GM18909 (cell line): ENCODE data around the gene C1orf159.

ENCODE experiments used
- ATAC-seq: cut with Tn5 transposase; IDR thresholded peaks from one replicate; pipeline ENCODE4 v1.9.1; 2021; ENCODE audit warnings: mild to moderate bottlenecking; ENCODE audit not compliant: unreplicated experiment, poor library complexity

The C1orf159 gene

DNA sequence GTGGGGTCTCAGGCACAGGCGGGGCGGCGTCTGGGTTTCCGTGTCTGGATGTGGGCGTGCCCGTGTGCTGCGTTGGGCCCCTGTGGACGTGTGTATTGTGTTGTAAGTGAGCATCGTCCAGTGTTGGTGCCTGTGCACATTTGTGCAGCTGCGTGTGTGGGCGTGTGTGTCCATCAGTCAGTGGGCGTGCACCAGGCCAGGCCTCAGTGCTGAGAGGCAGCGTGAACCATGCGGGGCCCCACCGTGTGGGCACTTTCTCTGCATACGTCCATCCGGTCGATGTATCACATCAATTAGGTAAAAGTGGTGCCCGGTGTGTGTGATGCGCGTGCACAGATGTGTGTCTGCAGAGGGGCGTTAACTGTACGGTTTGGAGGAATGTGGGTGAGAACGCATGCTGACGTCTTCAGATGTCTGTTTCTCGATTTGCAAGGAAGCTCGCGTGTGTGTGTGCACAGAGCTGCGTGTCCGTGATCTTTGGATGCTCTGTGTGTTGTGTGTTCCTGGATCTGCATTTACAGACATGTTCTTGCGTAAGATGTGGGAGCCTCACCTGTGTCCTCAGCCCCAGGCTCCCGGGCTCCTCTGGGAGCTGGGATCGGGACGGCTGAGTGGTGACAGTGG lies 71.3 kb downstream of the C1orf159 start:
- ATAC-seq: no peak

DNA sequence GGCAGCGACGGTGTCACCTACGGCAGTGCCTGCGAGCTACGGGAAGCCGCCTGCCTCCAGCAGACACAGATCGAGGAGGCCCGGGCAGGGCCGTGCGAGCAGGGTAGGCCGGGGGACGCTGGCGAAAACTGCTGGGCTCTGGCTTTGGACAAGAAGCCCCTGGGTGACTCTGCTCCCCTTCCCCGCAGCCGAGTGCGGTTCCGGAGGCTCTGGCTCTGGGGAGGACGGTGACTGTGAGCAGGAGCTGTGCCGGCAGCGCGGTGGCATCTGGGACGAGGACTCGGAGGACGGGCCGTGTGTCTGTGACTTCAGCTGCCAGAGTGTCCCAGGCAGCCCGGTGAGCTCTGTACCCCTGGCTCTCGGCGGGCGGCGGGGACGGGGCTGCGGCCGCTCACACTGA lies 72.0 kb downstream of the C1orf159 start:
- no peak for ATAC-seq

DNA sequence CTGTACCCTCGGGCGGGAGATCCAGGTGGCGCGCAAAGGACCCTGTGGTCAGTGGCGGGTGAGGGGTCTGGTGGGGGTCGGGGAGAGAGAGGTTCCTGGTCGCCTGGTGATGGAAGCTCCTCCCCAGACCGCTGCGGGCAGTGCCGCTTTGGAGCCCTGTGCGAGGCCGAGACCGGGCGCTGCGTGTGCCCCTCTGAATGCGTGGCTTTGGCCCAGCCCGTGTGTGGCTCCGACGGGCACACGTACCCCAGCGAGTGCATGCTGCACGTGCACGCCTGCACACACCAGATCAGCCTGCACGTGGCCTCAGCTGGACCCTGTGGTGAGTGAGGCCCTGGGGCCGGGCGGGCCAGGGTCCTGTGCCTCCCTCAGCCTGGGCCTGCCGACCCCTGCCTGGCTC lies 72.5 kb downstream of the C1orf159 start:
- ATAC-seq: no peak

DNA sequence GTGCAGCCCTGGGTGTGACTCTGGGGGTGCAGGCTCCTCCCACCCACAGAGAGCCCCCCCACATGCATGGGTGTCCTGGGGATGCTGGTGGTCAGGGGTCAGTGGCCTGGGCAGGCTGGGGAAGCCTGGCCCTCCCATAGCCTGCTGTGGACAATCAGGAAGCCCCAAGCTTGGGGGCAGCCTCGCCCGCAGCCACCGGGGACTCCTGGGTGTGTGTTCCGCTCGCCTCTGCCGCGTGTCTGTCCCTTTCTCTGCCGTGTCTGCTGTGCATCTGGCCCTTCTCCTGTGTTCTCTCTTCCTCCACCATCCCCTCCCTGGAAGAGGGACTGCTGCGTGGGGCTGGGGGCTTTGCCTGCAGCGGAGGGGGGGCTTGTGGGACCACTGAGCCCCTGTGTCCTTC lies 73.1 kb downstream of the C1orf159 start:
- no peak for ATAC-seq

DNA sequence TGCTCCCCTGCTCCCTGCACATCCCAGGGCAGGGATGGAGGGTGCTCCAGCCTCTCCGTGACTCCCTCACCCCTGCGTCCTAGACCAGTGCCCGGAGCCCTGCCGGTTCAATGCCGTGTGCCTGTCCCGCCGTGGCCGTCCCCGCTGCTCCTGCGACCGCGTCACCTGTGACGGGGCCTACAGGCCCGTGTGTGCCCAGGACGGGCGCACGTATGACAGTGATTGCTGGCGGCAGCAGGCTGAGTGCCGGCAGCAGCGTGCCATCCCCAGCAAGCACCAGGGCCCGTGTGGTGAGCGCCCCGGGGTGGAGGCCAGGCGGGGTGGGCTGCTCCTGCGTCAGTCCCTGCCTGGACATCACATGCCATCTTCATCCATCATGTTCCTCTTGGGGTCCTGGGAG lies 74.0 kb downstream of the C1orf159 start:
- no peak for ATAC-seq

DNA sequence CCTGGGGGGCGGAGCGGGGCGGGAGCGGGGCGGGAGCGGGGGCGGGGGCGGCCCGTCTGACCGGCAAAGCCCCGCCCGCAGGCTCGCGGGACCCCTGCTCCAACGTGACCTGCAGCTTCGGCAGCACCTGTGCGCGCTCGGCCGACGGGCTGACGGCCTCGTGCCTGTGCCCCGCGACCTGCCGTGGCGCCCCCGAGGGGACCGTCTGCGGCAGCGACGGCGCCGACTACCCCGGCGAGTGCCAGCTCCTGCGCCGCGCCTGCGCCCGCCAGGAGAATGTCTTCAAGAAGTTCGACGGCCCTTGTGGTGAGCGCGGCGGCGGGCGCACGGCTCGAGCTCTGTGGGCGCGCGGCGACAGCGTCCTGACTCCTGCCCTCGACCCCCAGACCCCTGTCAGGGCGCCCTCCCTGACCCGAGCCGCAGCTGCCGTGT lies 74.8 kb downstream of the C1orf159 start:
- no peak for ATAC-seq

DNA sequence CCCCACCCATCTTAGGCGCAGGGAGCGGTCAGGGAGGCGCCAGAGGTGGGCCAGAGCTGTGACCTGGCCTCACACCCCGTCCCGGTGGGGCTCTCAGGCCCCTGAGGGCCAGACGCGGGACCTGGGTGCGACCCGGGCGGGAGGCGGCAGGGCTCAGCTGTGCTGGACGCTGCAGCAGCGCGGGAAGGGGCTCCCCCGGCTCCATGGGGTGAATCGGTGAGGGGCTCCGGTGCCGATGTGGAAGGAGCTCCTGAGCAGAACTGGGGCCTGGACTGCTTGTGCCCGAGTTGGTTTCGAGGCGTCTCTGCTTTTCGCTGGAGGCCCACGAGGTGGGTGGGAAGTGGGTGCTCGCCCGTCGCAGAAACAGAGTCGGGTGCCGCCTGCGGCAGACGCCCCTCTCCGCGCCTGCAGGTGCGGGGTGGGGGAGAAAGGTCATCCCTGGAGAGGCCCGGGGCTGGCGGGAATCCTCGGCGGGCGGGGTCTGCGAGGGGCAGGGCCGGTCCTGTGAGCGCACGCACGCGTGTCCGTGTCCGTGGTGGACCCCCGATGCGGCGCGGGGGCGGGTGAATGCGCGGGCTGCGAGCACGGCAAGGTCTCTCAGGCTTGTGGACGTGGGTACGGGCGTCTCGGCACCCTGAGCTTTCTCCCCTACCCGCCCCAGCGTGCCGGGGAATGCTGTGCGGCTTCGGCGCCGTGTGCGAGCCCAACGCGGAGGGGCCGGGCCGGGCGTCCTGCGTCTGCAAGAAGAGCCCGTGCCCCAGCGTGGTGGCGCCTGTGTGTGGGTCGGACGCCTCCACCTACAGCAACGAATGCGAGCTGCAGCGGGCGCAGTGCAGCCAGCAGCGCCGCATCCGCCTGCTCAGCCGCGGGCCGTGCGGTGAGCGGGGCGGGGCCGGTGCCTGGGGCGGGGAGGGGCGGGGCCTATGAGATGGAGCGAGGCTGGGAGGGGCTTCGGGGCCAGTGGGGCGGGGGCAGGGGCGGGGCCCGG lies 75.6 kb downstream of the C1orf159 start:
- peak; percentile 48 for ATAC-seq

DNA sequence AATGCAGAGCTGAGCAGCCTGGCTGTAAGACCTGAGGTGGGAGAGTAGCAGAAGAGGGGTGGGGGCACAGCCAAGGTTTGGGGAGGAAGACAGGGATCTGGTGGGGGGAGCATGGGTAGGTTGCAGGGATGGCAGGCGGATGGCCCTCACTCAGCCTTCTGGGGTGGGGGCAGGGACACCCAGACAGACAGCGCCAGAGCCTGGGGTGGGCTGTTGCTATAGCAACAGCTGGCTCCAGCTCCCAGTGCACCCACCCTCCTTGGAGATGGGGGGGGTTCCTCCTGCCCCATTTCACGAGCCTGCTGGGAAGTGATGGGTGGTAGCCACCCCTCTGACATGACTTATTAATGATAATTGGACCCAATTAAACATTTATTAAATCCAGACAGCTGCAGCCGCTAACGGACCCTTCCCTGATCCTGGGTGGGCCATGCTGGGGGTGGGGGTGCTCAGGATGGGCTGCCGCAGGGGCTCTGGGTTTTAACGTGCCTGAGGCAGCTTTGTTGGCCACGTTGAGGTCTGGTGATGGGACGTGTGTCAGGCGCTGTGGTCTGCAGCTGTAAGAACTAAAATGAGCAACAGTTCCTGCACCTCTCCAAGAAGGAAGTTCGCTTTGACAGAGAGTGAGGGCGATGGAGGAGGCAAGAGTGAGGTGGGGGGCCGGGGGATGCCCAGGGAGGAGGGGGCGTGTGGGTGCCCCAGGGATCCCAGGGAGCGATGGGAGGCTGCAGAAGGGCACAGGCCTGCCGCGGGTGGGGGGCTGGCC lies 76.6 kb downstream of the C1orf159 start:
- no peak for ATAC-seq

DNA sequence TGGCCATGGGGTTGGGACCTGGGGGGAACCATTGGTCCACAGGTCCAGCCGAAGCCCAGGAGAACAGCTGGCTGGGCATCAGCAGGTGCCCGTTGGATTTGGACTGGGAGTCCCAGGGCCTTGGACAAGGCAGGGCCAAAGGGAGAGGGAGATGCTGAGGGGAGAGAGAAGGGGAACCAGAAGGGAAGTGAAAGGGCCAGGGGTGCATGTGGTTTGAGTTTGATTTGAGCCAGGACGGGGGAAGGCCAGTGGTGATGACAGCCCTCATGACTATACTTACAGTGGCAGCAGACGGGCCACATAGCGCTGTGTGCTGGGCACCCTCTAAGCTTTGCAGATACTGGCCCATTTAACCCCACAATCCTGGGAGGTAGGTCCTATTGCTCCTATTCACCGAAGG lies 77.2 kb downstream of the C1orf159 start:
- ATAC-seq: peak; percentile 40

DNA sequence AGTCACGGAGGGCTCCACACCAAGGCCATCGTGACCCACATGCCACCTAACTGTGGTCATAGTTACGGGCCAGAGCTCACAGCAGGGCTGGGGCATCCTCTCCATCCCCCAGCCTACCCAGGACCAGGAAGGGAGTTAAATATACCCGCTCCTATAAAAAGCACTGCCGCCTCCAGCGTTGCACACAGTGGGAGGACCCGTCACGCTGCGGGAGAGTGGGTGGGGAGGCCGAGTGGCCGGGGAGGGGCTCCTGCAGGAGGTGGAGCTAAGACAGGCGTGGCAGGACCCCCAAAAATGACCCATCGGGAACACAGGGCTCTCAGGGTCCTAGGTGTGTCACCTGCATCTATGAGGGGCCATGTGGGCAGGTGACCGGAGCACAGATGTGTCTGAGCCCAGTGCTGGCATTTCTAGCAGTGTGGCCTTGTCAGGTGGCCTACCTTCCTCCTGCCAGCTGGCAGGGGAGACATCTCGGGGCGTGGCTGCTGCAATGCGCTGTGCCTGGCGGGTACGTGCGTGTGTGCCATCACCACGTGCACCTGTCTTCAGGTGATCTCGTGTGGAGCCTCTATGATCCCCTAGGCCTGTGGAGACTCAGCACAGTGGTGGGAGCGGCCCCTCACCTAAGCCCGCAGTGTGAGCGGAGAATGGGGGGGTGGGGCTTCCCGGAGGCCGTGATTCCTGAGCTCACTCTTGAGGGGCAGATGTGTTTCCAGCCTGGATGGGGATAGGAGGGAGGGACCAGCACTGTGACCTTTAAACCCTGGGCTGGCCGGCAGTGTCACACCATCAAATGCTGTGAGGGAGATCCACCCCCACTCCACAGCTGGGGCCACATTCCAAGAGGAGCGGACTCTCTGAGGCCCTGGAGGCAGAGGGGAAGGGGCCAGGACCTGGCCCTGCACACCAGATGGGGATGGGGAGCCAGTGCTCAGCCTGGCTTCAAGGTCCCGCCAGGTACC lies 78.2 kb downstream of the C1orf159 start:
- ATAC-seq: no peak

DNA sequence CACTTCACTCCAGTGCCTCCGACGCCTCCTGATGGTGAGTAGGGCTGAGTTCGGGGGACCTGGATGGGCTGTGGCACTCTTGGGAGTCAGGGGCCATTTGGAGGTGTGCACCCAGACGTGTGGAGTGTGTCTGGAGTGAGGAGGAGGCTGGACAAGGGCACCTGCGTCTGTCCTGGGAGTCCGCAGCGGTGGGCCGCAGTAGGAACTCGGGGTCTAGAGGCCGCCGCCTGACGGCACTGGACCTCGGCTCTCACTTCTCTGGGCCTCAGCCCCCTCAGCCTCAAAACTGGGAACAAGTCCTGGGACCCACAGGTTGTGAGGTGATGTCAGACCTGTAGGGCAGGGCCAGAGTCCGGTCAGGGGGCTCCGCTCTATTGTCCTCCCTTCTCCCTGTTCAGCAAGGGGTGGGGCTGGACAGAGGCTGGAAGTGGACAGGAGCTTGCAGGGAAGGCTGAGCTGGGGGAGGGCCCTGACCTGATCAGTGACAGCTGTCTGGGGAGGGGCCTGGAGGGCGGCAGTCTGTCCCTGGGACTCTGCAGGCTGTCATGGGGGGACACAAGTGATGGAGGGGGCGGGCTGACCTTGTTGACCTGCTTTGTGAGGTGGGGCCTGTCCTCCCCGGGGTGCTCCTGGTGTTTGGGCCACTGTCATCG lies 80.5 kb downstream of the C1orf159 start:
- no peak for ATAC-seq

DNA sequence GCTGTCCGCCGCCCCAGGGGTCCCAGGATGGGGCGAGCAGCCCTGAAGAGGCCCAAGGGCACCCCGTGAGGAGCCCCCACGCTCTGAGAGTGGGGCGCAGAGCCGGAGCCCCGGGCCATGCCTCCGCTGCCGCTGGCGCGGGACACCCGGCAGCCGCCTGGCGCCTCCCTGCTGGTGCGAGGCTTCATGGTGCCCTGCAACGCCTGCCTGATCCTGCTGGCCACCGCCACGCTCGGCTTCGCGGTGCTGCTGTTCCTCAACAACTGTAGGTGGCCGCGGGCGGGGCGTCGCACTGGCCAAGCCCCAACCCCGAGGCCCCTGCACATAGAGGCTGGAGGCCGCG lies 81.5 kb downstream of the C1orf159 start:
- no peak for ATAC-seq

DNA sequence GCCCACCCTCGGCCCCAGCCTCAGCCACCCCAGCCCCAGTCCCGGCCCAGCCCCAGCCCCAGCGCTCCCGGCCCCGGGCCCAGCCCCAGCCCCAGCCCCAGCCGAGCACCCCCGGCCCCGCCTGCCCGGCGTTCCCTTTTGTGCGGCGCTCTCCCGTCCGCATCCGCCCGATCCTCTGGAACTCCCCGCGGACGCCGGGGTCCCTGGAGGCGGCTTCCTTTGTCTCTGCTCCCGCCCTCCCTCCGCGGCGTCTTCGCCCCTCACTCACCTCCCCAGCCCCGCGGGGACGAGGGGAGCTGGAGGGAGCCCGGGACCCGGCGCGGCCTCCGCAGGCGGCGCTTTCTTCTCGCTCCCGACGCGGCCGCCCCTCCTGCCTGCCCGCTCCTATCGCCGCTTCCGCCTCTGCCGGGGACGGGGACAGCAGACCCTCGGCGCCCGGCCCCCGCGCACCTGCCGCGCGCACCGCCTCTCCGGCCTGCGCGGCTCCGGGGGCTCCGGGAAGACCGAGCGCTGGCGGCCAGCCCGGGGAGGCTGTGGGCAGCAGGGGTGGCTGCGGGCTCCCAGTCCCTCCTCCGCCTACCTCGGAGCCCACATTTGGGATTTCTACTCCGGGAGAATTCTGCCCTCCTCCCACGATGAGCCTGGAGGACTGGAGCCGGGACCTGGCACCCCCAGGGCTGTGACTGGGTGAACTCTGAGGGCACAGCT lies 82.0 kb downstream of the C1orf159 start:
- no peak for ATAC-seq

DNA sequence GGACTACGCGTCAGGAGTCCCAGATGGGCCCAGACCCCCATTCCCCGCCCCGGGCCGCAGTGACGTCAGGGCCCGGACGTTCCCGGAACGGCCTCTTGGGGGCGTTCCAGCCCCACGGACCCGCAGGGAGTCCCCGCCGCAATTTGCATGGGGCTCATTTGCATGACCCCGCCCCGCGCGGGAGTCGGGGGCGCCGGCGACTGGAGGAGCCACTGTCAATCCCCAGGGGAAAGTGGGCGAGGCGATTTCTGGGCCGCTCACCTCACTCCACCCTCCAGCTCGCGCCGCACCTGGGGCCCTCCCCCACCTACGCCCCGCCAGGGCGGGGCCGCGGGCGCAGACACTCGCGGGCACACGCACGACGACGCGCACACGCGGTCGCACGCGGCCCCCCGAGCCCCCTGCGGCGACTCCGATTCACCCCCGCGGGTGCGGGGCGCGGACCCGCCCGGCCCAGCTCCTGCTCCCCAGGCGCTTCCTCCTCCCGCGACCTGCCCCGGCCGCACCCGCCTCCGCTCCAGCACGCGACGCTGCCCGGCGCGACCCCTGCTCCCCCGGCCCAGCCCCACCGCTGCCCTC lies 82.8 kb downstream of the C1orf159 start:
- ATAC-seq: peak; percentile 80

DNA sequence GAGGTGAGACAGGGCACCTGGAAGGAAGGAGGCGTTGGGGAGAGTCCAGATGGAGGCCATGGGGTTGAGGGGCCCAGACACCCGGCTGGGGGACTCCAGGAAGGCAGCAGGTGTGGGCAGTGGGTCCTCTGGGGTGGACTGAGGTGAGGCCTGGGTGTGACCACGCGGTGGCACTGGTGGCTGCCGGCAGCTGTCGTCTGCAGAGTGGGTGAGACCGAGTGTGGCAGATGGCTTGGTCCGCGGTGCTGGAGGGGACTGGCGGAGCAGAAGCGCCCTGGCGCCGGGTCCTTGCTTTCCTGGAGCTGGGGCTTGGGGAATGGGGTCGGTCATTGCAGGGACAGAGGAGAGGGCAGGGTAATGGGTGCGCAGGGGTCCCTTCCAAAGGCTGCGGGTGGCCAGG lies 83.5 kb downstream of the C1orf159 start:
- ATAC-seq: peak; percentile 19
